NK-92 (cell line): ENCODE measurements around the gene CCDC54.
"Not testable (repeated sequence)": the region's sequence is repeated elsewhere in the genome, so short reads cannot be mapped to it uniquely, and the experiment has no call there.

Experiments used
- DNase-seq: peaks from one replicate; lab custom pipeline; 2025; ENCODE audit not compliant: unreplicated experiment; lab: John Stamatoyannopoulos, UW

CCDC54 gene

DNA sequence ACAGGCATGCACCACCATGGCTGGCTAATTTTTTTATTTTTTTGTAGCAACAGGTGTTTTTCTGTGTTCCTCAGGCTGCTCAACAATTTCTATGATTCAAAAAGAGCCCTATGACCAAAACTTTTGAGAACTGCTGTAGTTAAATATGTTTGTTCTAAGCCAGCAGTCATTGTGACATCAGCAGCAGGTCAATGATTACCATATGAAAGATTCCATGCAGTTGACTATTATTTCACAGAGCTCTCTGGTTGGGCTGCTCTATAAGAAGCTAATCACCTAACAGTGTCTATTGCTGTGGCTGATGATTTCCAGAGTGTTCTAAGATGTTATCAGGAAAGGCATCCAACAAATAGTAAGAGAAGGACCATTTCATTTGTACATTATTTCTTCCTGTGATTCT lies at the start of gene CCDC54:
TSS of gene CCDC54 (plus strand) at position 289 of the 400 bp plus-strand sequence. CDS start 149 bp downstream, outside the sequence.
- no peak for DNase-seq

DNA sequence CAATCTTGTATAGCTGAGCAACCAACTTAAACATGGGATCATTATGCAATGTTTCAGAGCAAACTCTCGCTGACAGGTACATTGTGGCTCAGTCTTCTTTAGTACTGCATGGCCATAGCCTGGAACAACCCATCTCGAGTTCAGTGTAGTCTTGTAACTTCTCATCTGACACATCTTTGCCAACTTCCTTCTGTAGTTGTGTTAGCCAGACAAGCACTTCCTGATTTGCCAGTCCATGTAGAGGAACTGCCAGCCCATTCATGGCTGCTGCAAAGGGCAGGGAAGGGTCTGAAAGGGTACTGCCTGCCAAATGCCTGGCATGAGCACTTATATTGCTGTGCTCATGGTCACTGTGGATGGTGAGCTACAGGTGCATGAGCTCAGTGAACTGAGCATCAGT lies 49.2 kb upstream of the CCDC54 start:
- DNase-seq: no peak

DNA sequence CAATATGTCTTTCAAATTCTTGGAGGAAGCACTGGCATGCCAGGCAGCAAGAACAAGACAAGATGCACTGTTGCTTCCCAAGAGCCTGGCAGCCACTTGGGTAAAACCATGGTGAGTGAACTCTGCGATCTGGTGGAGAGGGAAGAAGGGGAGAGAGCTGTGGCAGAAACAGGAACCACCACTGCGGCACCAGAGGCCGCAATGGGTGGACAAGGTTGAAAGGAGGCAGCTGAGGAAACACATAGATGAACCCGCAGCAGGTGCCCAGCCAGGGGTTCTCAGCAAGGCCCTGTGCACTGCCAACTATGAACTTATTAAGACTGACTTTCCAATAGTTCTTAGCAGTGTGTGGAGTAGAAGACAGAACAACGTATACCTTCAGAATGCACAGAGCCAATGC lies 48.2 kb upstream of the CCDC54 start:
- no peak for DNase-seq

DNA sequence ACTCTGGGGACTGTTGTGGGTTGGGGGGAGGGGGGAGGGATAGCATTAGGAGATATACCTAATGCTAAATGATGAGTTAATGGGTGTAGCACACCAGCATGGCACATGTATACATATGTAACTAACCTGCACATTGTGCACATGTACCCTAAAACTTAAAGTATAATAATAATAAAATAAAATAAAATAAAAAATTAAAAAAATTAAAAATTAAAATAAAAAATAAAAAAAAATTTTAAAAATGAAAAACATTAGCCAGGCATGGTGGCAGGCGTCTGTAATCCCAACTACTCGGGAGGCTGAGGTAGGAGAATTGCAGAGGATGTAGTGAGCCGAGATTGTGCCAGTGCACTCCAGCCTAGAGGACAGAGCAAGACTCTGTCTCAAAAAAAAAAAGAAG lies 37.5 kb upstream of the CCDC54 start:
- DNase-seq: not testable (repeated sequence)

DNA sequence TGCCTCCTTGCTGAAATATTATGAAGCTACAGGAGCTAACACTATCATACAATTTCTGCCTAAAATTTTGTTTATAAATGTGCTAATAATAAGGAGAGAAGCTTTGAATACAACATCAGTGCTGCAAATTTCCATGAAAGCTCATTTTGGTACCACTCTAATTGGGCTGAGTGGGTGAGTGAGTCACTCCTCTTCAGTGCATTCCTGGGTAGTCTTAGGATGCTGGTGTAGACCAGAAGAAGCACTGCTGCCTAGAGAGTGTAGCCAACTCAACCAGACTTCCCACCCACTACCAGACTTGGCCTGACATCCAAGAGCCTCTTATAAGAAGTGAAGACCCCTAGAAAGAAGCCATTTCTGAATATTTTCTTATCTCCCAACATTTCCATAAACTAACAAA lies 32.5 kb upstream of the CCDC54 start:
- no peak for DNase-seq

DNA sequence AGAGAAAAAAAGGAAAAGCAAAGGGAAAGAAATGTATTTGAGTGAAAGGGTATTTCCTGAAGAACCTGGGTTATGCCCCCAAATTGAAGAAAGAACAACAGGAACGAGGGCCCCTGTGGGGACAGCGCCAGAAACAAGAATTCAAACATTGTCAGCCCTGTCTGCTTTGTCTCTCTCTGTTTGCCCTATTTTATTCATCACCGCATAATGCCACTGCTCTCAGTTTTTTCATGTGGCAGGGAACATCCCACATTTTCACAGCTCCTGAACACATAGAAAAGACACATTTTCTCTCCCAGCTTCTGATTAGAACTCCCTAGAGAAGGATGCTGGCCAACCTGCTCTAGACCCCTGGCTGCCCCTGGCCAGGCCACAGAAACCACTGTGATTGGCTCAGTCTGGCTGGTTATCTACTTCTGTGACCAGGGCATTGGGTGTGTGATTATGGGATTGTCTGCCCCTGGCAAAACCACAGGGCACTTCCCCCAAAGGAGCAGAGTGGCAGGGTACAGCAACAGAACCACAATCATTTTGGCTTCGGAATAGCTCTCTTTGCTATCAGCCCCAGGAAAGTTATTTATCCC lies 31.3 kb upstream of the CCDC54 start:
- no peak for DNase-seq

DNA sequence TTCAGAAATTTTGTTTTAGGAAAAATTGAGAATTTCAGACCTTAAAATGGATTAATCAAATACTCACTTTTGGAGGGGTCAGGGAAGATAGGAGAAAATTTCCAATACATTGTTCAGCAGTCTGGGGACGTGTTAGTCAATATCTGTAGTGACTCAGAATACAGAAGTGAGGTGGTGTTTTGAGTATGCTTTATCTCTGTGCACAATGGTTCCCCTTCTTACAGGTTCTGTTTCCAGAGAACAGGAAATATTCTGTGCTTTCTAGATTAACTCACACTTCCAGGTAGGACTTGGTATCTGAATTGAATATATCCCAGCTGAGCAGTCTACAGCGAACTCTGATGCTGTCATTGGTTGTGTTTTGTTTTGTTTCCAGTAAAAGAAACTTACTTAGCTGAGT lies 30.7 kb upstream of the CCDC54 start:
- no peak for DNase-seq

DNA sequence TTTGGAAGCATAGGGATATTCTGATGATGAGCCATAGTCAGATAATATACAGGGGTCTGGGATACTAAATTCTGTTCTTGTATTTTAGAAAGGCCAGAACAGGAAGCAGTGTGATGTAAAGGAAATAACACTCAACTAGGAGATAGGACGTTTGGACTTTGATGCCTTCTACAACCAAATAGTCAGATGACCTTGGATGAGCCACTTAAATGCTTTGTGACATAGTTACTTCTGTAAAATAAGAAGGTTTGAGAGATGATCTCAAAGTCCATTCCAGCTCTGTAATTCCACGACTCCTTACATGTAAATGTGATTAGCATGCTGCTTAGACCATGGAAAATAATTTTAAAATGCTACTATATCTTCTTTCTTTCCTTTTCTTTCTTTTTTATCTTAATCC lies 29.5 kb upstream of the CCDC54 start:
- DNase-seq: no peak

DNA sequence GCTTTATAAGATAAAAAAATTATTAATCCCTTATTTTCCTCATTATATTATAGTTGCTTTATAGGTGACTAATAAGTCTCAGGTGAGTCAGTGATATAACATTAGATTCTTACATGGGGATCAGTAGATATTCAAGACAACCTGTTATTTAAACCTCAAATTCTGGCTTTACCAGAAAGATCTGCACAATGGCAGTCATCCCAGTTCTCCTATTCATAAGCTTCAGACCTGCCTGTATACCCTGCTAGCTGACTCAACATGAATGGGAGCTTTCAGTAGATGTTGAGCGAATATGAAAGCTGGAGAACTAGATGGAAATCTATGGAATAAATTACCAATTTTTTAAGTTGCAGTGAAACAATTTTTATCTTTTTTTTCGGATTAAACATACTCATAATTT lies 20.5 kb upstream of the CCDC54 start:
- no peak for DNase-seq

DNA sequence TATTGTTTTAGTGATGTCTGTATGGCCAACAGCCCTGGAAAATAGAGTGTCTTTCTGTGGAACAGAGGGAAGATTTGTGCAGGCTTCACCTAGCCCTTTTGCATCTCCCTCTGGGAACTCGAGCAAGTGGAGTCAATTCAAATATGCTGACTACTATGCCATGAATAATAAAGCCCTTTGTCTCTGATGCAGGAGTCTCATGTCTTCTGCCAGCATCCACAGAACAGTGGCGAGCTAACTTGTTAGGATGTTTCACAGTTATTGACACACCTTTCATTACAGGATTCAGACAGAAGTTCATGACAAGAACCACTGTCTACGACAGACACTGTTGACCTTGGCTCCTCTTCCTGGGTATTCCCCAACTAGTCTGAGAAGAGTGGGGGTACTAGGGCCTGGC lies 15.6 kb upstream of the CCDC54 start:
- DNase-seq: no peak

DNA sequence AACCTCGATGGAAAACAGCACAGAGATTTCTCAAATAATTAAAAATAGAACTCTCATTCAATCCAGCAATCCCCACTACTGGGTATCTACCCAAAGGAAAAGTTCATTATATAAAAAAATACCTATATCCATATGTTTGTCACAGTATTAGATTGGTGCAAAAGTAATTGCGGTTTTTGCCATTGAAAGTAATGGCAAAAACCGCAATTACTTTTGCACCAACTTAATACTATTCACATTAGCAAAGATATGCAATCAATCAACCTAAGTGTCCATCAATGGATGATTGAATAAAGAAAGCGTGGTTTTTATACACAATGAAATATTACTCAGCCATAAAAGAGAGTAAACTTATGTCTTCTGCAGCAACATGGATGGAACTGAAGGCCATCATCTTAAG lies 12.2 kb upstream of the CCDC54 start:
- no peak for DNase-seq

DNA sequence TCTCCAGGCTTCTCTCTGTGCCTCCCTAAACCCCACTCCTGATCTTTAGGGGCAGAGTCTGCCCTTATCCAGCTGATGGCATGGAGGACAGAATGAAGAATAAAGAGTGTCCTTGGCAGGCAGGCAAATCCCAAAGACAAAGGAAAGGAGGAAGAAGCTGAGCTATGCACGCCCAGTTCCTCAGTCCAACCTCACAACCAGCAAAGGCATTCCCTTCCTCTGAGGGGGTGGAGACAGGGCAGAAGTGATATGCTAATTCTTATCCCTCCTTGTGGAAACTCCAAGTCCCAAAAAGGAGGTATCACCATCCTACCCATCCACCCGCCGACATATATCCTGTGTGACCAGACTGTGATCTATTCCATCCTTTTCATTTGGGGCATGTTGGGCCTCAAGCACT lies 10.5 kb upstream of the CCDC54 start:
- DNase-seq: no peak

DNA sequence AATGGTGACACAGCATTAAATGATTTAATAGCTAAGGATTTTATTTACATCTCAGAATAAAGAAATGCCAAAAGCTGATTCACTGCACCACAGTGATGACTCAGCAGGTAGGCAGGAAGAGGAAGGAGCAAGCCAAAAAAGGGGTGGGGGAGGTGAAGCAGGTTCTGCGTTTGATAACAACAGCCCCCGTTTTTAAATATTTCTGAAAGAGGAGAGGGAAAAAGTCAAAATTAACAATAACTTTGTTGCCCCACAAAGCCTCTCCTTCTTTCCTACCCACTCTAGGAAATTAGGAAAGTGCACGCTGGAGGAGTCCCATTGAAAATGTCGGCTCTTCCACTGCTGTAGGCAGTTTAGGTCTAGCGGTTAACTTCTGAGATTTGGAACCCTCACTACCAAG lies 9.9 kb upstream of the CCDC54 start:
- DNase-seq: no peak

DNA sequence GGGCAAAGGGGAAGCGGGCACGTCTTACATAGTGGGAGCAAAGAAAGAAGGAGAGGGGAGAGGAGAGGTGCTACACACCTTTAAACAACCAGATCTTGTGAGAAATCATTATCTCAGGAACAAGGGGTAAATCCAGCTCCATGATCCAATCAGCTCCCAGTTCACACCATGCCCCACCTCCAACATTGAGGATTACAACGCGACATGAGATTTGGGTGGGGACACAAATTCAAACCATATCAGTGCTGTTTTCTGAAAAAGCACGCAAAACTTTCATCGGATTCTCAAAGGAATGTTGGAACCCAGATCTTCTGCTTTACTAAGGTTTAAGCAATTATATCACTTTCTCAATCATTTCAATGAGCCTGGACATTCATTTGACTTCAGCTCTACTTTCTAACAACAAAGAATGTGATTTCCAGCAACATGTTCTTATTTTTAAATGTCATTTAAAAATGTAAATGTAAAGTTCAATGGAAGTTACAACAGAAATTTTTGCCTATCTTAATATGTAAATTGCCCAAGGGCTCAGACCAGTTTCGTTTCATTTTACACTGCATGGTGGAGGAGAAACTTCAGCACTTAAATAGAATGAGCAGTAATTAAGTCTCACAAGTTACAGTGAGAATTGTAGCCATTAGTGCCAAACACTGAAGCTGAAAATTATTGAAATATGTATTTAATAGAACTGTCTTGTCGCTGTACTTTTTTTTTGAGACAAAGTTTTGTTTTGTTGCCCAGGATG lies 8.4 kb upstream of the CCDC54 start:
- no peak for DNase-seq

DNA sequence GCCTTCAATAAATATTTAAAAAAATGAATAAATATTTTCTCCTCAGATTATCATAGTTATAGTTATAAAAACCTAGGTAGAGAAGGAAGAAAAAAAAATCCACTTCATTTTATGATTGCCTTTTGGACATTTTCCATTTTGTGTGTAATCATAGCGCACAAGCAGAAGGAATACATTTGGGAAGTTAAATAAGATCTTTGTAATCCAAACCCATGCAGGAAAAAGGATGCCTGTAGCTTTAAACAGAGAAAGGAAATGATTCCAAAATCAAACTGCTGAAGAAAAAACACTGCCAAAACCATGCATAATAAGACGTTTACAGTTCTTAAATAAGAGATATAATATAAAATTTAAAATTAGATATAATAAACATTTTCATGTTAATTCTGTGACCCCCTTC lies 7.4 kb upstream of the CCDC54 start:
- DNase-seq: no peak

DNA sequence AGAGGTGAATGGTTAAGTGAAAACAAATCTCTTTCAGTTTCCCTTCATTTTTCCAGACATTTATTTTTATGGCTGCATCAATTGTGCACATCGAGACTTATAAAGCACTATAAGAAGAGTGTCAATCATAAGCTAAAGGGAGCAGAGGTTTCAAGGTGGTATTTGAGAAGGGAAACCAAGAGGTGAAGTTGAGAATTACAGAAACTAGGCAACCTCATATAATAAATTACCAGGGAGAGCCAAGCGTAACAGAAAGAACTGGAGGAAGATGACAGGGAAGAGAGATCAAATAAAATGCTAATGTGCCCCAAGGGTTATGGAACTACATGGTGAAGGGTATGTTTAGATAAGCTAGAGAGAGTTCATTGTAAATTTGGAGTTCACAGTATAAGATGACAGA lies 6.3 kb upstream of the CCDC54 start:
- no peak for DNase-seq

DNA sequence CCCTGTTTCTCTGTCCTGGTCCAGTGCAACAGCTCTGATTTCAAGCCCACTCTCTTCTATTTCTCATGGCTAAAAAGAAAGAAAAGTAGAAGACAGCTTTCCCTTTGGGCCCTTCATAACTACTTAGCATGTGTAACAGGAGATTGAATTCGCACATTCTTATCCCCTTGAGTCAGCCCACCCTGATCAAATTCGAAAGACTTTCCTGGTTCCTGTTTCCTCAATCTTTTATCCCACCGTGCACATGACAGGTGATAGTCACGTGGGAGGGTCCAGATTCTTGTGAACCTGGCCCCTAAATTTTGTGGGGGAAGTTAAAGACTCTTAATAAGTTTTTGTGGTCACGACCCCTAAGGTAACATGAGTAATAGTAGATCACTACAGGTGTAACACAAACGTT lies 4.7 kb upstream of the CCDC54 start:
- DNase-seq: no peak

DNA sequence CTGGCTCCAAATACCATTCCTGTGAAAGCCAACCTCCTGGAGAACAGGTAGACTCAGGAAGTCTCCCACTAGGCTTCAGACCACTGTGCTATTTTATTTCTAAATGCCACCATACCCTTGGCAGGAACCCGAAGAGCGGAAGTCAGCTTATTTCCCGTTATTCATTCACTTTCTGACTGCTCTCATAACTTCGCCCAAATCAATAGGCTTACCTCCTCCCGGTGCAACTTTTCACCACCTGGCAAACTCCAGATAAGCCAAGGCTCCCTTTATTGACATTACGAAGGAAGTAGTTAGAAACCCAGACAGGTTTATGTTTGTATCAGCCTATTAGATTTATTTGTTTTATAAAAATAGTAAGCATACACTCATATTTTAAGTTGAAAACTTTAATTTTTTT lies 3.3 kb upstream of the CCDC54 start:
- DNase-seq: no peak

DNA sequence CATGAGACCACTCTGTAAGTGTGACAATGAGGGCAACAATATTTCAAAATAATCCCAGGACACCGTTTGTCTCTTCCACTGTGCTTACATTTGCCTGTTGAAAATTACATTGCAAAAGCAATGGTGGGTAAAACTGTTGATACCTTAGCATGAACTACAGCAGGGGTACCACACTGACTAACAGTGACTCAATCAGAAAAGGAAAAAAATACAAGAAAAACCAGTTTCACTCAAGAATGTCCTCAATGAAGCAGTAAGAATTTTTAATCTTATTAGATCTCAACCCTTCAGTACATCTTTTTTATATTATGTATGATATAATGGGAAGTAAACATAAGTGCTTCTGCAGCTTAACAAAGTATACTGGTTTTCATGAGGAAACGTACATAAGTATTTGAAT lies 1.6 kb upstream of the CCDC54 start:
- DNase-seq: no peak

DNA sequence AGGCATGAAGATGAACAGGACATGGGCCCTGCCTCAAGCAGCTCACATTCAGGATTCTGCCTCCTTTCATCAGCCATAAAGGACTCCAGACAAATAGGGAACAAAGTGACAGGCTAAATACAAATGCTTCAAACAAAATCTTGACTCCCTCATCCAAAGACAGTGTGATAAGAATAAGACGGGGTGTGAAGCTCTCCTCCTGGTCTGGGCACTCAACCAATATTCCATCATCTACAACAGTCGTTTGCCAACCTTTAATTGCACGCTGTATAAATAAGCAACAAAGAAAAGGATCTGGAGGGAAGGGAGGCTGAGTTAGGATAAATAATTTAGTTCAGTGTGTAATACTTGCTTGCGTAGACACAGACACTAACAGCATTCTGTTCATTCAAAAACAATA lies 5.4 kb downstream of the CCDC54 start:
- no peak for DNase-seq

DNA sequence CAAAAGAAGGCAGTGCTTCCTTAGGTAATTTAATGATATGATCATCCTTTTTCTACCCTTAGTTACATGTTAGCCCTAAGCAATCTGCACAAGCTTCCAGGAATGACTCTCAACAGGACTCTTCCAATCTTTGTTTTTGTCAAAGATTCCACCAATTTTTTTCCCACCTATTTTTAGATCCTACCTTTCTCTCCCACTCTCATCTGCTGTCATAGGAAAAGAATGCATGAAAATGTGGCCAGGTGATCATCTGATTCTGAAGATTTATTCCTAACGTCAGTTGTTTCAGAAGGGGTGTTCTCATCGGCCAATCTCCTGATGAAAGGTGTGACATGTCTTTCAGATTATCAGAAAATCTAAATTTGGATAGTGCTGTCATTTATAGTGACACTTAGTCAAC lies 7.2 kb downstream of the CCDC54 start:
- DNase-seq: no peak

DNA sequence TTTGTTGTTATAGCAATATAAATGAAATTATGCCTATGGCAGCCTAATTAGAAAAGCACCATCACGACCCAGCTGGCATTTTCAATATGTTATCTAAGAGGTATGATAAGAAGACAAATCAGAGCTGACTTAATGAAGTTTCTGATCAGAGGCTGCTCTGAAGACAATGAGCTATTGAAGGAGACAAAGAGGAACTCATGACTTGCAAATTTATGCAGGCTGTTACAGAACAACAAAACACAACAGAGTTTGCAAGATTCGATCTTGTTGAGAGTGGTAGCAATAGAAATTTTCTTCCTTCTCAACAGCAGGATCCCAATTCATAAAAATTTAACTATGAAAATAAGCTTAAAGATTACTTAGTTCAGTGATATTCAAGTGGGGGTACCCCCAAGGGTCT lies 7.7 kb downstream of the CCDC54 start:
- no peak for DNase-seq

DNA sequence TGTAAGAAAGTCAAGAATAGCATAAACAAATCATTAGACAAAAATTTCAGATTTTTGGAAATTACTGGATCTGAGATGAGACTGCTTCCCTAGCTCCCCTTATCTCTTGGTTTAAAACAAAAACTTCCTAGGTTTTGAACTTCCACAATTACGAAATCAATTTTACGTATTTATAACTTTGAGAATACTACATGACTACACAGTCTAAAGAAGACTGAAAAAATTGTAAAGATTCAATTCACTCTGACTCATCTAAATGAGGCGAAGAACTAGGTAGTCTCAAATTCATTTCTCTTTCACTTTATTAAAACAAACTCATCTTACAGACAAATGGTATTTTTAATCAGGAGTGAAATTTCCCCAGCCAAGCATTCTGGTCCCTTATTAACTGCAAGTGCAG lies 10.3 kb downstream of the CCDC54 start:
- DNase-seq: no peak
